ENCODE results near the gene PKDREJ. TPM values are rescaled to one million over a fixed set of nuclear protein-coding genes. Genes with fewer than 3 reads are reported as not detected.

The PKDREJ gene
- polyA plus RNA-seq, 1 of the 3 experiments (the other 2 are of a cell fraction), result not detected

DNA sequence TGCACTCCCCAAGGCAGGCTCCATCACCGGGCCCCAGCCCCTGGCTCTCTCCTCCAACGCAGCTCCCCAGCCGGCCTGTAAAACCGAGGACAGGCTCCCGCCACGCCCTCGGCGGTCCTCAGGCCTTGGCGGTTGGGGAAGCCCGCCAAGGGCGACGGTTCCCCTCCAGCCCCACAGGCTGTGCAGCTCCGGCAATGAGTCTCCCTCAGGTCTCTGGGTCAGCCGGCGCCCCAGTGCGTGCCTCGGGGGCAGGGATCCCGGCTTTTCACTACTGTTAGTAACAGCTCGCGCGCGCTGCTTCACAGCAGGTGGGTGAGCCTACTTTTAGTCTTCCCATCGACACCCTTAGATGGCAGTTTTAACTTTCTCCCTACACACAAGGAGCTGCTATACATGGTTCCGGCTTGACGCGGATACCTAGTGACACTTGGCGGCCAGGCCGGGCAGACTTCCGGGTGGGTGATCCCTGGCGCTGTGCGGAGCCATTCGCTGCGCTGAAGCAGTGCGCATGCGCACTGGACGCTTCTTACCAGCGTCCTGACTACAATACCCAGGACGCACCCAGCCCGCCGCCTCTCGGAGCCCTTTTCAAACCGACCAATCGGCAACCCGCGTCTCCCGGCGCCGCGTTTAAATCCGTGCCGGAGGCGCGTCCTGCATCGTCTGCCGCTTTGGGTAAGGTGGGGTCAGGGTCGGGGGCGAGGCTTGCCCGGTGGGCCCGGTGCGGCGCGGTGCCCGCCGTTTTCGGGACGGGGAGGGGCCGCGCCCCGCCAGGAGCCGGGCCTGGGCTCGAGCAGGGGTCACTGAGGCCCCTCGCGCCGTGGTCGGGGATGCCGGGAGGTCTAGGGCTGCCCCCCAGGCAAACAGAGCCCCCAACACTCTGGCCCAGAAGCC, 33.4 kb upstream of the PKDREJ start, which contains the start of gene GTSE1 (continued):
- TF ChIP-seq, protein P1, sequence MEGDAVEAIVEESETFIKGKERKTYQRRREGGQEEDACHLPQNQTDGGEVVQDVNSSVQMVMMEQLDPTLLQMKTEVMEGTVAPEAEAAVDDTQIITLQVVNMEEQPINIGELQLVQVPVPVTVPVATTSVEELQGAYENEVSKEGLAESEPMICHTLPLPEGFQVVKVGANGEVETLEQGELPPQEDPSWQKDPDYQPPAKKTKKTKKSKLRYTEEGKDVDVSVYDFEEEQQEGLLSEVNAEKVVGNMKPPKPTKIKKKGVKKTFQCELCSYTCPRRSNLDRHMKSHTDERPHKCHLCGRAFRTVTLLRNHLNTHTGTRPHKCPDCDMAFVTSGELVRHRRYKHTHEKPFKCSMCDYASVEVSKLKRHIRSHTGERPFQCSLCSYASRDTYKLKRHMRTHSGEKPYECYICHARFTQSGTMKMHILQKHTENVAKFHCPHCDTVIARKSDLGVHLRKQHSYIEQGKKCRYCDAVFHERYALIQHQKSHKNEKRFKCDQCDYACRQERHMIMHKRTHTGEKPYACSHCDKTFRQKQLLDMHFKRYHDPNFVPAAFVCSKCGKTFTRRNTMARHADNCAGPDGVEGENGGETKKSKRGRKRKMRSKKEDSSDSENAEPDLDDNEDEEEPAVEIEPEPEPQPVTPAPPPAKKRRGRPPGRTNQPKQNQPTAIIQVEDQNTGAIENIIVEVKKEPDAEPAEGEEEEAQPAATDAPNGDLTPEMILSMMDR (IDR thresholded peaks at IDR 0.05), result peak; percentile 25; the same call in 1 of the 2 replicates
- TF ChIP-seq FOXJ3 (CRISPR knock-in tag; IDR thresholded peaks at IDR 0.05), result no peak
- TF ChIP-seq, protein P2, sequence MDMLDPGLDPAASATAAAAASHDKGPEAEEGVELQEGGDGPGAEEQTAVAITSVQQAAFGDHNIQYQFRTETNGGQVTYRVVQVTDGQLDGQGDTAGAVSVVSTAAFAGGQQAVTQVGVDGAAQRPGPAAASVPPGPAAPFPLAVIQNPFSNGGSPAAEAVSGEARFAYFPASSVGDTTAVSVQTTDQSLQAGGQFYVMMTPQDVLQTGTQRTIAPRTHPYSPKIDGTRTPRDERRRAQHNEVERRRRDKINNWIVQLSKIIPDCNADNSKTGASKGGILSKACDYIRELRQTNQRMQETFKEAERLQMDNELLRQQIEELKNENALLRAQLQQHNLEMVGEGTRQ (IDR thresholded peaks at IDR 0.05; ENCODE audit: borderline replicate concordance, low read depth, low read length), result no peak
- peak; percentile 63 for TF ChIP-seq GABPA (IDR thresholded peaks at IDR 0.05; ENCODE audit: low read depth)
- TF ChIP-seq JUND (IDR thresholded peaks at IDR 0.05), result no peak
- TF ChIP-seq ELF1 (IDR thresholded peaks at IDR 0.05), result peak; percentile 98
- TF ChIP-seq YY1 (IDR thresholded peaks at IDR 0.05; ENCODE audit: low read depth), result peak; percentile 59; the same call in 1 of the 2 replicates
- peak; percentile 56; the same call in 1 of the 2 replicates for TF ChIP-seq RCOR1 (IDR thresholded peaks at IDR 0.05; ENCODE audit: low read length)
- peak; percentile 69 for TF ChIP-seq RAD21 (IDR thresholded peaks at IDR 0.05; ENCODE audit: low read length)
- peak; percentile 100 for TF ChIP-seq FOXM1 (IDR thresholded peaks at IDR 0.05; ENCODE audit: low read depth)
- no peak for TF ChIP-seq EZH2phosphoT487 (IDR thresholded peaks at IDR 0.05; ENCODE audit: borderline replicate concordance, low read depth)
- TF ChIP-seq MXI1 (IDR thresholded peaks at IDR 0.05; ENCODE audit: low read depth, low read length), result peak; percentile 85

DNA sequence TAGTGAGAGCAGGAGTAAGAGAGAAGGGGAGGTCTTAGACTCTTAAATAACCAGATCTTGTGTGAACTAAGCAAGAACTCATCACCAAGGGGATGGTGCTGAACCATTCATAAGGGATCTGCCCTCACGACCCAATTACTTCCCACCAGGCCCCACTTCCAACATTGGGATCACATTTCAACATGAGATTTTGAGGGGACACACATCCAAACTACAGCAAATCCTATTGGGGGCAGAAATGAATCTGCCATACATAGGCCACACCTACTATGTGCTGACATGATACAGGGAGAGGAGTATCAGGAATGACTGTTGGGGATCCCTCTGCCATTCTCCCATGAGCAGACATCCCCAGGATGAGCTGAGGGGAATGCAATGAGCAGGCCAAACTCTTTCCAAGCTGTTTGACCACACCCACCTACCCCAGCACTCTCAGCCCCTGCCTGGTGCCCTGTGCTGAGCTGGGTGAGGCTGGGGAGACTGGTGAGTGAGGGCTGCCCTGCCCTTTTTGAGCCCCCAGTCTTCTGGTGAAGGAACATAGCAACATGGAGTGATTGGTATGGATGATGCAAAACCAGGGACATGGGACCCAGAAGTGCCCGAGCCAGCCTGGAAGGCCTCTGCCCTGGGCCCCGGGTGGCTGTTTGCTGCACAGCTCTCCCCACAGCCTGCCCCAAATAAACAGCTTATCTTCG, 32.3 kb upstream of the PKDREJ start:
- H3K4me2 ChIP-seq, result peak overlapping the region; percentile 97
- H3K79me2 ChIP-seq (ENCODE audit: insufficient read depth), result peaks cover 36% of the 10 kb centered on the region
- H3K9ac ChIP-seq, result peak overlapping the region; percentile 81; the same call in 1 of the 2 replicates
- H3K27me3 ChIP-seq (ENCODE audit: insufficient read depth), result no peaks in the 10 kb centered on the region
- WGBS (ENCODE audit: low lambda C conversion rate), result 94% methylated on average over 2 of the region's 4 CpGs
- H3K36me3 ChIP-seq (replicated peaks in 1 of 2; ENCODE audit: control insufficient read depth in 1 of 2, insufficient read depth in 2 of 2, low read length in 1 of 2), result peaks cover 8 to 9% of the 10 kb centered on the region in 2 experiments
- DNase-seq, result peak; percentile 47
- peaks cover 4% of the 10 kb centered on the region for H3F3A ChIP-seq (replicated peaks; ENCODE audit: insufficient read depth)
- CTCF ChIA-PET, result interaction anchor here (1.6 to 5.8 kb wide), 3 partner anchors 12 to 288 kb away, joined by 4 to 45 read pairs (median 6); no protein-coding TSS in a partner anchor
- peak overlapping the region; percentile 74 to 90; a peak in 2 of 4 replicates for H3K27ac ChIP-seq (ENCODE audit: low read depth in 2 of 2, low read length in 1 of 2)
- POLR2A ChIA-PET, result interaction anchor here (0.5 to 1.6 kb wide), 5 partner anchors 9 to 802 kb away, joined by 3 to 8 read pairs (median 4); partner anchors contain the start of gene TTC38
- H3K4me1 ChIP-seq (ENCODE audit: control insufficient read depth in 1 of 2, insufficient read depth in 2 of 2, low read depth in 1 of 2, low read length in 1 of 2), result peaks cover 5 to 21% of the 10 kb centered on the region in 2 experiments; a peak in 3 of 4 replicates
- 0 out of 2 replicates have a peak overlapping the region, but pooled peaks have one; percentile 90 for H2AFZ ChIP-seq (ENCODE audit: low read depth)
- H3K9me3 ChIP-seq, result no peaks in the 10 kb centered on the region
- H4K20me1 ChIP-seq (ENCODE audit: insufficient read depth), result no peaks in the 10 kb centered on the region
- TF ChIP-seq SIN3A (IDR thresholded peaks at IDR 0.05; ENCODE audit: borderline replicate concordance, low read depth, low read length), result no peak
- no peak for TF ChIP-seq MXI1 (IDR thresholded peaks at IDR 0.05; ENCODE audit: low read depth, low read length)
- H3K9me2 ChIP-seq, result no peaks in the 10 kb centered on the region
- peak overlapping the region; percentile 75 to 82; a peak in 3 of 4 replicates for H3K4me3 ChIP-seq (ENCODE audit: low read depth in 2 of 2, low read length in 1 of 2)
